K562 (cell line): ENCODE results near the gene STPG4. TPM values are rescaled to one million over a fixed set of nuclear protein-coding genes. Genes with fewer than 3 reads are reported as not detected.
A peak's percentile ranks its signal among the peaks of the same experiment; 100 is the strongest.

Experiments
- ATAC-seq: fragments of 200-7000 bp; cut with Tn5 transposase; 3 replicates; pipeline ENCODE4 v1.9.1; 2020; ENCODE audit warnings: moderate library complexity
- BruUV-seq: library from RNA; stranded (reverse); fragments of 400-500 nt; replicated peaks from 2 replicates; lab custom pipeline; 2021; lab: Mats Ljungman, UMichigan
- CTCF ChIA-PET: fragments of 300-600 bp; formaldehyde crosslinking; extraction: SDS; loops from one replicate; lab custom pipeline; 2021; ENCODE audit warnings: low intra/inter-chr PET ratio; lab: Yijun Ruan, JAX
- POLR2A ChIA-PET: fragments of 300-600, 350-650 bp; sonication (Branson Sonifier 250); formaldehyde crosslinking; extraction: SDS; loops from one replicate; lab custom pipeline; 2021; ENCODE audit warnings: antibody characterized with exemption, inconsistent platforms; lab: Yijun Ruan, JAX
- DNase-seq, 4 experiments: peaks; one replicate each; pipeline versions ENCODE4 v3.0.0 to v3.0.0-alpha.2; 2011 to 2018; ENCODE audit warnings: low spot score in 3 of 4, mixed read lengths in 3 of 4; ENCODE audit errors: extremely low read depth in 1 of 4
- FAIRE-seq: peaks from 2 replicates; lab custom pipeline; 2011; peaks lifted over from hg19 to GRCh38; lab: Jason Lieb, UNC
- H2AFZ ChIP-seq: 2 replicates; pipeline ENCODE4 v1.6.0; 2011; ENCODE audit warnings: low read depth, low read length, control low read depth, inconsistent platforms
- H3K27ac ChIP-seq: fragments of 200-600 bp; 3 replicates; pipeline ENCODE4 v1.8.0; 2011; ENCODE audit warnings: low read depth, mild to moderate bottlenecking, control low read depth, inconsistent platforms, low read length, moderate library complexity, mixed read lengths; ENCODE audit errors: extremely low read depth
- H3K27me3 ChIP-seq, 2 experiments: fragments of 300-600 bp in 1 of 2; 2 replicates in 1 of 2; 3 replicates in 1 of 2; pipeline versions ENCODE4 v1.6.0 to v1.8.0; 2011; ENCODE audit warnings: inconsistent platforms in 2 of 2, low read length in 2 of 2, mild to moderate bottlenecking in 1 of 2, mixed read lengths in 1 of 2, moderate library complexity in 1 of 2; ENCODE audit not compliant: control insufficient read depth in 2 of 2, insufficient read depth in 2 of 2
- H3K36me3 ChIP-seq: fragments of 300-600 bp; 3 replicates; pipeline ENCODE4 v1.8.0; 2011; ENCODE audit warnings: mild to moderate bottlenecking, low read length, inconsistent platforms; ENCODE audit not compliant: control insufficient read depth, insufficient read depth
- H3K4me1 ChIP-seq, 2 experiments: fragments of 200-600 bp in 1 of 2; replicated peaks in 1 of 2; 2 replicates in 1 of 2; 3 replicates in 1 of 2; pipeline versions ENCODE4 v1.5.1 to v1.8.0; 2011; ENCODE audit warnings: inconsistent platforms in 2 of 2, low read length in 2 of 2, mild to moderate bottlenecking in 1 of 2, mixed read lengths in 1 of 2, moderate library complexity in 1 of 2; ENCODE audit not compliant: control insufficient read depth in 2 of 2, insufficient read depth in 2 of 2
- H3K4me2 ChIP-seq: 2 replicates; pipeline ENCODE4 v1.6.1; 2011; ENCODE audit warnings: low read length, control low read depth, inconsistent platforms, mixed read lengths; ENCODE audit not compliant: insufficient read depth
- H3K4me3 ChIP-seq: fragments of 200-600 bp; sonication (generic), shearing (Covaris generic); 2 replicates; pipeline ENCODE4 v1.5.1; 2016; ENCODE audit warnings: control low read depth, inconsistent platforms
- H3K79me2 ChIP-seq: fragments of 200-600 bp; 3 replicates; pipeline ENCODE4 v1.8.0; 2011; ENCODE audit warnings: low read length, inconsistent platforms; ENCODE audit not compliant: control insufficient read depth, insufficient read depth
- H3K9ac ChIP-seq, 2 experiments: 2 replicates each; pipeline versions ENCODE4 v1.6.0 to v1.6.1; 2011; ENCODE audit warnings: low read depth in 2 of 2, low read length in 2 of 2, control low read depth in 1 of 2, inconsistent platforms in 1 of 2, mild to moderate bottlenecking in 1 of 2, mixed read lengths in 1 of 2; ENCODE audit not compliant: insufficient read depth in 1 of 2
- H3K9me1 ChIP-seq: one replicate; pipeline ENCODE4 v1.6.0; 2011; ENCODE audit warnings: inconsistent platforms, mild to moderate bottlenecking, low read length, moderate library complexity; ENCODE audit not compliant: control insufficient read depth, insufficient read depth
- H3K9me3 ChIP-seq: replicated peaks from 2 replicates; pipeline ENCODE4 v1.5.1; 2011; ENCODE audit warnings: low read depth, low read length, inconsistent platforms; ENCODE audit not compliant: control insufficient read depth, insufficient read depth
- H4K20me1 ChIP-seq: replicated peaks from 2 replicates; pipeline ENCODE4 v1.6.1; 2011; ENCODE audit warnings: low read length, inconsistent platforms, mixed read lengths; ENCODE audit not compliant: control insufficient read depth, insufficient read depth
- CAMTA2 ChIP-seq: fragments of 250-450 bp; sonication (Bioruptor Pico); conservative IDR thresholded peaks from 2 replicates; pipeline ENCODE4 v1.5.1; 2022
- CBFA2T3 ChIP-seq: fragments of 450-650 bp; IDR thresholded peaks from 2 replicates; pipeline ENCODE4 v1.6.1; 2017
- CEBPG ChIP-seq, 3 experiments: fragments of 200-800 bp in 1 of 3; sonication (Bioruptor generic) in 1 of 3; sonication (generic) in 1 of 3; formaldehyde crosslinking in 1 of 3; IDR thresholded peaks in 2 of 3; conservative IDR thresholded peaks in 1 of 3; 2 replicates each; pipeline versions ENCODE4 v1.6.1 to v1.8.0; 2016 to 2022; ENCODE audit warnings: missing compliant biosample characterization in 2 of 3, missing genetic modification characterization in 2 of 3, mild to moderate bottlenecking in 1 of 3, missing genetic modification reagents in 1 of 3
- ELF4 ChIP-seq: fragments of 450-650 bp; formaldehyde crosslinking; IDR thresholded peaks from 2 replicates; pipeline ENCODE4 v1.4.0; 2022; ENCODE audit warnings: missing genetic modification characterization
- MEF2D ChIP-seq: conservative IDR thresholded peaks from 2 replicates; pipeline ENCODE4 v1.6.1; 2016; ENCODE audit warnings: low read depth, missing genetic modification characterization, missing compliant biosample characterization
- NR0B1 ChIP-seq: fragments of 450-650 bp; IDR thresholded peaks from one replicate; pipeline ENCODE4 v1.6.1; 2018; ENCODE audit warnings: mild to moderate bottlenecking, moderate library complexity; ENCODE audit not compliant: partially characterized antibody
- STAG1 ChIP-seq: sonication (generic); formaldehyde crosslinking; IDR thresholded peaks from 2 replicates; pipeline ENCODE4 v1.5.0; 2020; ENCODE audit warnings: missing genetic modification reagents, borderline replicate concordance
- ZFX ChIP-seq: sonication (generic); formaldehyde crosslinking; IDR thresholded peaks from 2 replicates; pipeline ENCODE4 v1.8.0; 2022; ENCODE audit warnings: mild to moderate bottlenecking, missing genetic modification reagents, moderate library complexity
- ZNF316 ChIP-seq: fragments of 450-650 bp; IDR thresholded peaks from 2 replicates; pipeline ENCODE4 v1.6.1; 2016
- ZNF384 ChIP-seq: IDR thresholded peaks from 2 replicates; pipeline ENCODE4 v1.6.1; 2012; ENCODE audit warnings: low read depth, low read length, improper control_type of control experiment
- ZNF780A ChIP-seq: fragments of 250-450 bp; sonication (Bioruptor Pico); IDR thresholded peaks from 2 replicates; pipeline ENCODE4 v1.5.0; 2021; ENCODE audit warnings: mild to moderate bottlenecking
- WGBS: fragments of 100-300 bp; shearing (Covaris generic); methylation state at CpG from one replicate; pipeline ENCODE4 v1.1.6; 2016; ENCODE audit warnings: low coverage, mixed read lengths; ENCODE audit not compliant: insufficient coverage; ENCODE audit errors: missing lambda C conversion rate; 5-methylcytosine and 5-hydroxymethylcytosine counted together
- in situ Hi-C: fragments of 300-500 bp; cut with MboI; formaldehyde crosslinking; loops from 4 replicates; pipeline ENCODE4 v1.15.0; 2018; ENCODE audit warnings: inconsistent platforms, mixed read lengths
- intact Hi-C: fragments of 100-400 bp; cut with micrococcal nuclease; formaldehyde crosslinking; loops from 2 replicates; pipeline ENCODE4 v1.14.2; 2022
- polyA plus RNA-seq, 8 experiments: library from polyadenylated mRNA; depleted of rRNA in 4 of 8; stranded (reverse) in 5 of 8; unstranded in 3 of 8; fragments of >200 nt; fragmentation: Nextera tagmentation in 2 of 8; fragmentation: Illumina TruSeq in 1 of 8; extraction: Ambion mirVana in 2 of 8; extraction: Trizol in 1 of 8; gene quantifications; 2 replicates each; pipeline versions ENCODE4 v1.2.1 to v1.2.3, GENCODE V29; 2011 to 2014; ENCODE audit warnings: inconsistent platforms in 1 of 8, missing spikeins in 1 of 8
- total RNA-seq, 7 experiments: library from RNA; depleted of rRNA in 6 of 7; stranded (reverse); fragments of >200 nt in 6 of 7; fragmentation: Illumina TruSeq in 2 of 7; extraction: Trizol in 2 of 7; gene quantifications; 2 replicates each; pipeline versions ENCODE4 v1.2.1 to v1.2.3, GENCODE V29; 2011 to 2021; ENCODE audit warnings: low replicate concordance in 1 of 7
- TF ChIP-seq, protein P1 (sequence below): sonication (generic); formaldehyde crosslinking; IDR thresholded peaks from 2 replicates; pipeline ENCODE4 v1.8.1; 2023; ENCODE audit warnings: mild to moderate bottlenecking, missing genetic modification reagents

Gene STPG4
- total and polyA plus RNA-seq, 9 of the 15 experiments (the other 6 are each of a cell fraction or from before 2014, with no cell fraction given): 0.10 to 0.68 (median 0.22) TPM; not detected in 6

GRCh38 chr2:47190188-47190881 lies 35.2 kb upstream of the STPG4 start:
- TF ChIP-seq CAMTA2 (CRISPR knock-in tag) (no peak), CEBPG (CRISPR knock-in tag; IDR thresholded peaks at IDR 0.05) (no peak), CEBPG (tag; conservative IDR thresholded peaks at IDR 0.05 in 1 of 2, IDR thresholded peaks at IDR 0.05 in 1 of 2) (0 out of 4 replicates have a peak, but pooled peaks of 1 of the 2 experiments have one; percentile 27)
- no peak overlapping the region for H3K4me2 ChIP-seq
- peaks cover 7 to 14% of the 10 kb centered on the region in 2 experiments; a peak in 4 of 5 replicates for H3K4me1 ChIP-seq
- no peaks in the 10 kb centered on the region for H3K9me3 ChIP-seq
- H3K9me1 ChIP-seq: no peaks in the 10 kb centered on the region
- WGBS: 6% methylated on average over 1 of the region's 1 CpG
- no peak overlapping the region for H2AFZ ChIP-seq
- ChIA-PET POLR2A (no interaction called here), CTCF (no interaction called here)
- H3K79me2 ChIP-seq: no peaks in the 10 kb centered on the region
- H3K9ac ChIP-seq: no peak overlapping the region
- DNase-seq (no peak), ATAC-seq (no peak), FAIRE-seq (no peak)
- H3K36me3 ChIP-seq: no peaks in the 10 kb centered on the region
- H3K27me3 ChIP-seq: no peaks in the 10 kb centered on the region
- H4K20me1 ChIP-seq: no peaks in the 10 kb centered on the region
- H3K4me3 ChIP-seq: no peak overlapping the region
- no TSS peak for BruUV-seq
- no peak overlapping the region for H3K27ac ChIP-seq
- in situ Hi-C loops: no loop called here
- intact Hi-C loops: no loop called here

DNA sequence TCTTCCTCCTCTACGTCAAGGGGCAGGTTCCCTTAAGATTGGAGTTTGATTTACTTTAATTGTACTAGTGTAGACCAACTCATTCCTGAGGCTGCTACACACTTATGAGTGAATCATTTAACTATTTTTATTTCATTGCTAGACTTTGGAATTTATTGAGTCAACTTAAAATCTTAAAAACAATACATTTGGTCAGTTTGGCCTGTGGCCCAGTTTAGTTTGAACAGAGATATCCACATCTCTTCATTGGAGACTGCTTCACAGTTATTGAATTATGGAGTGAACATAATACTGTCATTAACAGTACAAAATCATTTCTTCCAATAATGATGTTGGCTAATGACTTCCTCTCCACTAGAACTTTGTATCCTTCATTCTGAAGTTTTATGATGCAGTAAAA lies 34.5 kb upstream of the STPG4 start:
- 92% methylated on average over 1 of the region's 1 CpG for WGBS
- H3K4me3 ChIP-seq: no peak overlapping the region
- no peaks in the 10 kb centered on the region for H3K36me3 ChIP-seq
- ATAC-seq (no peak), DNase-seq (no peak), FAIRE-seq (no peak)
- CTCF ChIA-PET: no interaction called here
- no peaks in the 10 kb centered on the region for H3K27me3 ChIP-seq
- H3K79me2 ChIP-seq: no peaks in the 10 kb centered on the region
- H2AFZ ChIP-seq: no peak overlapping the region
- intact Hi-C loops: no loop called here
- POLR2A ChIA-PET: no interaction called here
- H3K9me1 ChIP-seq: no peaks in the 10 kb centered on the region
- H3K9ac ChIP-seq: no peak overlapping the region
- TF ChIP-seq ZNF780A (no peak), NR0B1 (no peak), MEF2D (tag) (no peak), ELF4 (CRISPR knock-in tag) (no peak), ZFX (CRISPR knock-in tag) (no peak), STAG1 (CRISPR knock-in tag) (no peak), ZNF316 (no peak), ZNF384 (no peak), CBFA2T3 (no peak)
- TF ChIP-seq, protein P1, sequence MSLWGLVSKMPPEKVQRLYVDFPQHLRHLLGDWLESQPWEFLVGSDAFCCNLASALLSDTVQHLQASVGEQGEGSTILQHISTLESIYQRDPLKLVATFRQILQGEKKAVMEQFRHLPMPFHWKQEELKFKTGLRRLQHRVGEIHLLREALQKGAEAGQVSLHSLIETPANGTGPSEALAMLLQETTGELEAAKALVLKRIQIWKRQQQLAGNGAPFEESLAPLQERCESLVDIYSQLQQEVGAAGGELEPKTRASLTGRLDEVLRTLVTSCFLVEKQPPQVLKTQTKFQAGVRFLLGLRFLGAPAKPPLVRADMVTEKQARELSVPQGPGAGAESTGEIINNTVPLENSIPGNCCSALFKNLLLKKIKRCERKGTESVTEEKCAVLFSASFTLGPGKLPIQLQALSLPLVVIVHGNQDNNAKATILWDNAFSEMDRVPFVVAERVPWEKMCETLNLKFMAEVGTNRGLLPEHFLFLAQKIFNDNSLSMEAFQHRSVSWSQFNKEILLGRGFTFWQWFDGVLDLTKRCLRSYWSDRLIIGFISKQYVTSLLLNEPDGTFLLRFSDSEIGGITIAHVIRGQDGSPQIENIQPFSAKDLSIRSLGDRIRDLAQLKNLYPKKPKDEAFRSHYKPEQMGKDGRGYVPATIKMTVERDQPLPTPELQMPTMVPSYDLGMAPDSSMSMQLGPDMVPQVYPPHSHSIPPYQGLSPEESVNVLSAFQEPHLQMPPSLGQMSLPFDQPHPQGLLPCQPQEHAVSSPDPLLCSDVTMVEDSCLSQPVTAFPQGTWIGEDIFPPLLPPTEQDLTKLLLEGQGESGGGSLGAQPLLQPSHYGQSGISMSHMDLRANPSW (CRISPR knock-in tag): no peak
- no peaks in the 10 kb centered on the region for H4K20me1 ChIP-seq
- no peak overlapping the region for H3K4me2 ChIP-seq
- no TSS peak for BruUV-seq
- H3K9me3 ChIP-seq: no peaks in the 10 kb centered on the region
- in situ Hi-C loops: no loop called here
- peaks cover 9 to 18% of the 10 kb centered on the region in 2 experiments; a peak in 4 of 5 replicates for H3K4me1 ChIP-seq
- no peak overlapping the region for H3K27ac ChIP-seq
